Erythroblast (primary cell): ENCODE measurements around the gene CTSZ.

Source experiments
- GATA1 ChIP-seq: IDR thresholded peaks from 2 replicates; pipeline ENCODE4 v1.6.1; 2011; ENCODE audit warnings: low read depth, mild to moderate bottlenecking, control low read depth, low read length, moderate library complexity
- POLR2A ChIP-seq: IDR thresholded peaks from 2 replicates; pipeline ENCODE4 v1.6.1; 2011; ENCODE audit warnings: mild to moderate bottlenecking, low read length

GRCh38 chr20:58995461-58996225 is 11.4 kb downstream of the CTSZ start:
- TF ChIP-seq POLR2A = no peak
- no peak for TF ChIP-seq GATA1
